Activated B cell treated with CpG ODN at 0.5 μM for 24 hours (primary cell): Measurements from ENCODE around the gene PAK5. TPM values are rescaled to one million over a fixed set of nuclear protein-coding genes. Genes with fewer than 3 reads are reported as not detected.

Source experiments
- ATAC-seq: fragments of 200-7000 bp; cut with Tn5 transposase; one replicate; pipeline ENCODE4 v1.10.0; 2021; ENCODE audit warnings: low read depth, mild to moderate bottlenecking, moderate library complexity
- CTCF ChIA-PET: fragments of 350-600 bp; sonication (Branson Sonifier 250); formaldehyde crosslinking; loops from one replicate; lab custom pipeline; 2021; ENCODE audit warnings: antibody characterized with exemption; lab: Charles Lee
- POLR2A ChIA-PET: fragments of 350-600 bp; sonication (Branson Sonifier 250); formaldehyde crosslinking; loops from one replicate; lab custom pipeline; 2021; ENCODE audit warnings: antibody characterized with exemption; lab: Charles Lee
- DNase-seq: peaks from one replicate; pipeline ENCODE4 v3.0.0; 2022
- H3K27ac Mint-ChIP-seq: one replicate; pipeline ENCODE4 v1.8.0; 2020; ENCODE audit warnings: mixed read lengths
- H3K27me3 Mint-ChIP-seq: one replicate; pipeline ENCODE4 v1.8.0; 2021; ENCODE audit warnings: mixed read lengths
- H3K36me3 Mint-ChIP-seq: one replicate; pipeline ENCODE4 v1.8.0; 2021; ENCODE audit warnings: low read depth, mixed read lengths
- H3K4me1 Mint-ChIP-seq: one replicate; pipeline ENCODE4 v1.8.0; 2021; ENCODE audit warnings: mixed read lengths
- H3K4me3 Mint-ChIP-seq: one replicate; pipeline ENCODE4 v1.8.0; 2020; ENCODE audit warnings: mild to moderate bottlenecking, mixed read lengths
- H3K9me3 Mint-ChIP-seq: one replicate; pipeline ENCODE4 v1.8.0; 2020; ENCODE audit warnings: mixed read lengths
- CTCF ChIP-seq: fragments of 200-600 bp; IDR thresholded peaks from one replicate; pipeline ENCODE4 v1.8.0; 2022; ENCODE audit warnings: antibody characterized with exemption, mild to moderate bottlenecking
- intact Hi-C: fragments of 100-400 bp; cut with micrococcal nuclease; formaldehyde crosslinking; loops from one replicate; pipeline ENCODE4 v1.15.1; 2024
- total RNA-seq: library from RNA; stranded (reverse); gene quantifications from 2 replicates; pipeline ENCODE4 v1.2.3, GENCODE V29; 2022

PAK5 gene
- total RNA-seq, 1 donor from 2014 or later, result not detected

DNA sequence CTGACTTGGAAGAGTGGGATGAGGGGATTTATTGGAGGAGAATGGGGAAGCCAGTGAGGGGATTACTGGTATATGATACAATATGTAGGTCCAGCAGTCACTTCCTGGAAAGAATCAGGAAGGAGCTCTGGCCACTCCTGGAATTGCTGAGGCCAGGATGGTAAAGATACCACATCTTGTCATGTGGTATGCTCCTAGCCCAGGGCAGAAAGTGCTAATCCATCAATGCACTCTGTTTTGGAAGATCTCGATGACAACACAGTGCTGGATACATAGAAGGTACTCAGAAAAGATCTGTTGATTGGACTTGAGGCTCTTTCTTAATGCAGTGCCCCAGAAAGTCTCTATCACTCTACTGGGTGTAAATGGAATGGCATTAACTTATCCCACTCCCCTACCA lies 271.9 kb downstream of the PAK5 start:
- TF ChIP-seq CTCF, result no peak
- Mint-ChIP-seq H3K4me3 (no peak overlapping the region), H3K4me1 (no peaks in the 10 kb centered on the region), H3K27me3 (peaks cover 4% of the 10 kb centered on the region), H3K9me3 (no peaks in the 10 kb centered on the region), H3K27ac (no peak overlapping the region), H3K36me3 (no peaks in the 10 kb centered on the region)
- DNase-seq, result no peak
- CTCF ChIA-PET, result no interaction called here
- intact Hi-C loops, result no loop called here
- POLR2A ChIA-PET, result no interaction called here
- ATAC-seq, result no peak

GRCh38 chr20:9565910-9566550 lies 272.8 kb downstream of the PAK5 start:
- no peak for DNase-seq
- Mint-ChIP-seq H3K4me3 (no peak overlapping the region), H3K27me3 (peaks cover 4% of the 10 kb centered on the region), H3K9me3 (no peaks in the 10 kb centered on the region), H3K36me3 (no peaks in the 10 kb centered on the region), H3K4me1 (no peaks in the 10 kb centered on the region), H3K27ac (no peak overlapping the region)
- CTCF ChIA-PET, result no interaction called here
- intact Hi-C loops, result no loop called here
- TF ChIP-seq CTCF, result no peak
- no peak for ATAC-seq
- POLR2A ChIA-PET, result no interaction called here

- Mint-ChIP-seq H3K27ac (no peak overlapping the region), H3K9me3 (no peaks in the 10 kb centered on the region), H3K4me1 (no peaks in the 10 kb centered on the region), H3K27me3 (peaks cover 18% of the 10 kb centered on the region), H3K4me3 (no peak overlapping the region), H3K36me3 (no peaks in the 10 kb centered on the region)
- DNase-seq (no peak), ATAC-seq (no peak)
- no peak for TF ChIP-seq CTCF
- POLR2A ChIA-PET, result no interaction called here
- intact Hi-C loops, result no loop called here
- CTCF ChIA-PET, result no interaction called here
These were observed 281.5 kb downstream of the PAK5 start for GRCh38 chr20:9557411-9557810.

DNA sequence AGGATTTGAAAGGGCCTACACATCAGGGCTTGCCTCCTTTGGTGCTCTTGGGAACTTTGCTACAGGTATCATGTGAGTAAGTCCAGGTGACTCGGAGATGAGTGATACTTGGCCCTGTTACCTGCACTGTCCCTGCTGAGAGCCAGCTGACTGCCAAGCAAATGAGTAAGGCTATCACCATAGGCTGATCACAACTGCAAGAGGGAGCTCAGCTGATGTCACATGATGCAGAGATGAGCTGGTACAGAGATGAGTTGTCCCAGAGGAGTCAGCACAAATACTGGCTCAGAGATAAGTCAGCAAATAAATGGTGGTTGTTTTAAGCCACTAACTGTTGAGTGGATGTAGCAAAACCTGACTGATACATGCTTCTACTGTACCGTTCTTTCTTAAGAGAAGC lies 283.1 kb downstream of the PAK5 start:
- ChIA-PET POLR2A (no interaction called here), CTCF (no interaction called here)
- Mint-ChIP-seq H3K9me3 (no peaks in the 10 kb centered on the region), H3K4me3 (no peak overlapping the region), H3K27ac (no peak overlapping the region), H3K36me3 (no peaks in the 10 kb centered on the region), H3K27me3 (peaks cover 16% of the 10 kb centered on the region), H3K4me1 (no peaks in the 10 kb centered on the region)
- no peak for TF ChIP-seq CTCF
- intact Hi-C loops, result no loop called here
- DNase-seq, result no peak
- ATAC-seq, result no peak

- H3K9me3 Mint-ChIP-seq, result no peaks in the 10 kb centered on the region
- no peak for TF ChIP-seq CTCF
- intact Hi-C loops, result no loop called here
- DNase-seq, result no peak
- ChIA-PET CTCF (no interaction called here), POLR2A (no interaction called here)
- H3K4me3 Mint-ChIP-seq, result no peak overlapping the region
- H3K27me3 Mint-ChIP-seq, result peaks cover 7% of the 10 kb centered on the region
- no peak for ATAC-seq
- H3K36me3 Mint-ChIP-seq, result no peaks in the 10 kb centered on the region
- H3K4me1 Mint-ChIP-seq, result no peaks in the 10 kb centered on the region
- no peak overlapping the region for H3K27ac Mint-ChIP-seq
These were observed 286.9 kb downstream of the PAK5 start for GRCh38 chr20:9551808-9552550.
